ENCODE measurements around the gene DICER1.

The DICER1 gene

GRCh38 chr14:95143808-95144620 lies 13.3 kb downstream of the DICER1 start:
- H2AFZ ChIP-seq (ENCODE audit: low read length), result no peak overlapping the region
- no peak overlapping the region for H3K18ac ChIP-seq (ENCODE audit: low read length)
- WGBS, 2 donors (ENCODE audit: extremely low coverage in 2 of 2, insufficient read length in 2 of 2, insufficient replicate concordance in 1 of 2), result no CpG with 5 or more reads among the region's 4 CpGs
- H3K9me3 ChIP-seq (replicated peaks in 1 of 2; ENCODE audit: control insufficient read depth in 2 of 2, insufficient read depth in 1 of 2, low read depth in 1 of 2, low read length in 2 of 2), result peaks cover 0 to 34% of the 10 kb centered on the region in 2 donors
- no peak overlapping the region for H2BK120ac ChIP-seq (ENCODE audit: low read depth, low read length)
- peaks cover 2% of the 10 kb centered on the region for H3K79me1 ChIP-seq (ENCODE audit: low read depth, low read length)
- H3K23ac ChIP-seq (ENCODE audit: low read depth, low read length, poor library complexity), result no peak overlapping the region
- no peaks in the 10 kb centered on the region for H3K4me1 ChIP-seq (ENCODE audit: control insufficient read depth in 2 of 2, insufficient read depth in 1 of 2, low read depth in 1 of 2, low read length in 2 of 2)
- peaks cover 0 to 23% of the 10 kb centered on the region in 2 donors for H3K36me3 ChIP-seq (replicated peaks in 1 of 2; ENCODE audit: control insufficient read depth in 2 of 2, insufficient read depth in 2 of 2, low read length in 2 of 2)
- H3K27ac ChIP-seq (replicated peaks; ENCODE audit: low read length), result no peak overlapping the region
- H2BK5ac ChIP-seq (ENCODE audit: low read length), result no peak overlapping the region
- H4K91ac ChIP-seq (ENCODE audit: low read depth, low read length, poor library complexity), result no peak overlapping the region
- no peak overlapping the region for H2BK12ac ChIP-seq (ENCODE audit: low read length)
- no peak overlapping the region for H2BK15ac ChIP-seq (ENCODE audit: low read length)
- H3K14ac ChIP-seq (ENCODE audit: low read length), result no peak overlapping the region
- H3K4me3 ChIP-seq (ENCODE audit: low read length in 2 of 2), result no peak overlapping the region
- no peak overlapping the region for H3K4me2 ChIP-seq (ENCODE audit: insufficient read depth, low read length, poor library complexity, severe bottlenecking)
- H4K8ac ChIP-seq (ENCODE audit: low read depth, low read length), result no peak overlapping the region
- DNase-seq (ENCODE audit: low spot score), result no peak
- H3K9ac ChIP-seq (ENCODE audit: low read depth, low read length, poor library complexity), result no peak overlapping the region
- no peak overlapping the region for H2AK5ac ChIP-seq (ENCODE audit: low read depth, low read length)
- no peaks in the 10 kb centered on the region for H3K27me3 ChIP-seq (ENCODE audit: control insufficient read depth in 3 of 3, insufficient read depth in 3 of 3, low read depth in 1 of 3, low read length in 3 of 3)
- no peak overlapping the region for H3K4ac ChIP-seq (ENCODE audit: low read length)

GRCh38 chr14:95142208-95142607 lies 15.1 kb downstream of the DICER1 start:
- no peak overlapping the region for H3K4ac ChIP-seq (ENCODE audit: low read length)
- no peak overlapping the region for H2AFZ ChIP-seq (ENCODE audit: low read length)
- no peak overlapping the region for H3K4me3 ChIP-seq (ENCODE audit: low read length in 2 of 2)
- no CpG with 5 or more reads among the region's 2 CpGs for WGBS, 2 donors (ENCODE audit: extremely low coverage in 2 of 2, insufficient read length in 2 of 2, insufficient replicate concordance in 1 of 2)
- peaks cover 0 to 19% of the 10 kb centered on the region in 2 donors for H3K36me3 ChIP-seq (replicated peaks in 1 of 2; ENCODE audit: control insufficient read depth in 2 of 2, insufficient read depth in 2 of 2, low read length in 2 of 2)
- no peak for DNase-seq (ENCODE audit: low spot score)
- no peak overlapping the region for H2AK5ac ChIP-seq (ENCODE audit: low read depth, low read length)
- H3K14ac ChIP-seq (ENCODE audit: low read length), result no peak overlapping the region
- H2BK15ac ChIP-seq (ENCODE audit: low read length), result no peak overlapping the region
- no peak overlapping the region for H3K27ac ChIP-seq (replicated peaks; ENCODE audit: low read length)
- H3K79me1 ChIP-seq (ENCODE audit: low read depth, low read length), result no peaks in the 10 kb centered on the region
- H3K9me3 ChIP-seq (replicated peaks in 1 of 2; ENCODE audit: control insufficient read depth in 2 of 2, insufficient read depth in 1 of 2, low read depth in 1 of 2, low read length in 2 of 2), result peaks cover 0 to 31% of the 10 kb centered on the region in 2 donors
- H3K9ac ChIP-seq (ENCODE audit: low read depth, low read length, poor library complexity), result no peak overlapping the region
- H4K91ac ChIP-seq (ENCODE audit: low read depth, low read length, poor library complexity), result no peak overlapping the region
- no peak overlapping the region for H3K23ac ChIP-seq (ENCODE audit: low read depth, low read length, poor library complexity)
- H4K8ac ChIP-seq (ENCODE audit: low read depth, low read length), result no peak overlapping the region
- H2BK5ac ChIP-seq (ENCODE audit: low read length), result no peak overlapping the region
- H3K4me2 ChIP-seq (ENCODE audit: insufficient read depth, low read length, poor library complexity, severe bottlenecking), result no peak overlapping the region
- no peaks in the 10 kb centered on the region for H3K27me3 ChIP-seq (ENCODE audit: control insufficient read depth in 3 of 3, insufficient read depth in 3 of 3, low read depth in 1 of 3, low read length in 3 of 3)
- H3K4me1 ChIP-seq (ENCODE audit: control insufficient read depth in 2 of 2, insufficient read depth in 1 of 2, low read depth in 1 of 2, low read length in 2 of 2), result peaks cover 4 to 13% of the 10 kb centered on the region in 2 donors
- no peak overlapping the region for H2BK120ac ChIP-seq (ENCODE audit: low read depth, low read length)
- no peak overlapping the region for H3K18ac ChIP-seq (ENCODE audit: low read length)
- no peak overlapping the region for H2BK12ac ChIP-seq (ENCODE audit: low read length)

GRCh38 chr14:95141684-95142083 lies 15.6 kb downstream of the DICER1 start:
- H3K14ac ChIP-seq (ENCODE audit: low read length), result no peak overlapping the region
- peaks cover 4 to 13% of the 10 kb centered on the region in 2 donors for H3K4me1 ChIP-seq (ENCODE audit: control insufficient read depth in 2 of 2, insufficient read depth in 1 of 2, low read depth in 1 of 2, low read length in 2 of 2)
- no peak overlapping the region for H3K4ac ChIP-seq (ENCODE audit: low read length)
- no peak overlapping the region for H4K8ac ChIP-seq (ENCODE audit: low read depth, low read length)
- H3K4me3 ChIP-seq (ENCODE audit: low read length in 2 of 2), result no peak overlapping the region
- H3K23ac ChIP-seq (ENCODE audit: low read depth, low read length, poor library complexity), result no peak overlapping the region
- no peak overlapping the region for H3K9ac ChIP-seq (ENCODE audit: low read depth, low read length, poor library complexity)
- H2AK5ac ChIP-seq (ENCODE audit: low read depth, low read length), result no peak overlapping the region
- H3K27me3 ChIP-seq (ENCODE audit: control insufficient read depth in 3 of 3, insufficient read depth in 3 of 3, low read depth in 1 of 3, low read length in 3 of 3), result no peaks in the 10 kb centered on the region
- no peak overlapping the region for H2BK12ac ChIP-seq (ENCODE audit: low read length)
- H2BK15ac ChIP-seq (ENCODE audit: low read length), result no peak overlapping the region
- no peak overlapping the region for H2BK5ac ChIP-seq (ENCODE audit: low read length)
- DNase-seq (ENCODE audit: low spot score), result no peak
- H2BK120ac ChIP-seq (ENCODE audit: low read depth, low read length), result no peak overlapping the region
- H4K91ac ChIP-seq (ENCODE audit: low read depth, low read length, poor library complexity), result no peak overlapping the region
- peaks cover 0 to 19% of the 10 kb centered on the region in 2 donors for H3K36me3 ChIP-seq (replicated peaks in 1 of 2; ENCODE audit: control insufficient read depth in 2 of 2, insufficient read depth in 2 of 2, low read length in 2 of 2)
- H2AFZ ChIP-seq (ENCODE audit: low read length), result no peak overlapping the region
- H3K18ac ChIP-seq (ENCODE audit: low read length), result no peak overlapping the region
- WGBS, 2 donors (ENCODE audit: extremely low coverage in 2 of 2, insufficient read length in 2 of 2, insufficient replicate concordance in 1 of 2), result no CpG with 5 or more reads among the region's 1 CpG
- no peak overlapping the region for H3K4me2 ChIP-seq (ENCODE audit: insufficient read depth, low read length, poor library complexity, severe bottlenecking)
- H3K27ac ChIP-seq (replicated peaks; ENCODE audit: low read length), result no peak overlapping the region
- peaks cover 0 to 26% of the 10 kb centered on the region in 2 donors for H3K9me3 ChIP-seq (replicated peaks in 1 of 2; ENCODE audit: control insufficient read depth in 2 of 2, insufficient read depth in 1 of 2, low read depth in 1 of 2, low read length in 2 of 2)
- no peaks in the 10 kb centered on the region for H3K79me1 ChIP-seq (ENCODE audit: low read depth, low read length)

- peaks cover 8 to 13% of the 10 kb centered on the region in 2 donors for H3K4me1 ChIP-seq (ENCODE audit: control insufficient read depth in 2 of 2, insufficient read depth in 1 of 2, low read depth in 1 of 2, low read length in 2 of 2)
- H2AK5ac ChIP-seq (ENCODE audit: low read depth, low read length), result no peak overlapping the region
- WGBS, 2 donors (ENCODE audit: extremely low coverage in 2 of 2, insufficient read length in 2 of 2, insufficient replicate concordance in 1 of 2), result no CpG with 5 or more reads among the region's 5 CpGs
- H2BK5ac ChIP-seq (ENCODE audit: low read length), result no peak overlapping the region
- peaks cover 0 to 14% of the 10 kb centered on the region in 2 donors for H3K9me3 ChIP-seq (replicated peaks in 1 of 2; ENCODE audit: control insufficient read depth in 2 of 2, insufficient read depth in 1 of 2, low read depth in 1 of 2, low read length in 2 of 2)
- no peak overlapping the region for H4K91ac ChIP-seq (ENCODE audit: low read depth, low read length, poor library complexity)
- DNase-seq (ENCODE audit: low spot score), result no peak
- no peak overlapping the region for H3K14ac ChIP-seq (ENCODE audit: low read length)
- no peak overlapping the region for H3K27ac ChIP-seq (replicated peaks; ENCODE audit: low read length)
- no peak overlapping the region for H3K18ac ChIP-seq (ENCODE audit: low read length)
- H2AFZ ChIP-seq (ENCODE audit: low read length), result no peak overlapping the region
- no peak overlapping the region for H3K23ac ChIP-seq (ENCODE audit: low read depth, low read length, poor library complexity)
- no peak overlapping the region for H2BK120ac ChIP-seq (ENCODE audit: low read depth, low read length)
- H2BK15ac ChIP-seq (ENCODE audit: low read length), result no peak overlapping the region
- no peaks in the 10 kb centered on the region for H3K27me3 ChIP-seq (ENCODE audit: control insufficient read depth in 3 of 3, insufficient read depth in 3 of 3, low read depth in 1 of 3, low read length in 3 of 3)
- no peak overlapping the region for H2BK12ac ChIP-seq (ENCODE audit: low read length)
- H3K4me3 ChIP-seq (ENCODE audit: low read length in 2 of 2), result no peak overlapping the region
- no peak overlapping the region for H4K8ac ChIP-seq (ENCODE audit: low read depth, low read length)
- peaks cover 0 to 29% of the 10 kb centered on the region in 2 donors for H3K36me3 ChIP-seq (replicated peaks in 1 of 2; ENCODE audit: control insufficient read depth in 2 of 2, insufficient read depth in 2 of 2, low read length in 2 of 2)
- no peak overlapping the region for H3K4me2 ChIP-seq (ENCODE audit: insufficient read depth, low read length, poor library complexity, severe bottlenecking)
- no peak overlapping the region for H3K4ac ChIP-seq (ENCODE audit: low read length)
- no peaks in the 10 kb centered on the region for H3K79me1 ChIP-seq (ENCODE audit: low read depth, low read length)
- no peak overlapping the region for H3K9ac ChIP-seq (ENCODE audit: low read depth, low read length, poor library complexity)
Observed at GRCh38 chr14:95140060-95140858, 17.1 kb downstream of the DICER1 start.

Measured in neuronal stem cell (in vitro differentiated cells).